Kidney (tissue), 14 donors: Measurements from ENCODE around the gene VILL. TPM values are rescaled to one million over a fixed set of nuclear protein-coding genes. Genes with fewer than 3 reads are reported as not detected.

ENCODE experiments used
- DNase-seq, 5 donors: peaks; one replicate each; pipeline ENCODE4 v3.0.0-alpha.2; 2013 to 2020
- FAIRE-seq: peaks from 2 replicates; lab custom pipeline; 2012; peaks lifted over from hg19 to GRCh38; lab: Jason Lieb, UNC
- H3K27ac ChIP-seq, 2 donors: one replicate each; pipeline ENCODE4 v1.7.0; 2013; ENCODE audit warnings: low read depth in 2 of 2, low read length in 2 of 2, inconsistent platforms in 1 of 2
- H3K27me3 ChIP-seq: one replicate; pipeline ENCODE4 v1.7.1; 2013; ENCODE audit warnings: low read length, inconsistent platforms; ENCODE audit not compliant: control insufficient read depth, insufficient read depth
- H3K36me3 ChIP-seq, 3 donors: one replicate each; pipeline versions ENCODE4 v1.7.0 to v1.7.1; 2013; ENCODE audit warnings: low read length in 3 of 3, control low read depth in 1 of 3, inconsistent platforms in 1 of 3; ENCODE audit not compliant: insufficient read depth in 3 of 3, control insufficient read depth in 2 of 3
- H3K4me1 ChIP-seq, 3 donors: one replicate each; pipeline versions ENCODE4 v1.7.0 to v1.7.1; 2013; ENCODE audit warnings: low read length in 3 of 3, inconsistent platforms in 1 of 3, low read depth in 1 of 3; ENCODE audit not compliant: control insufficient read depth in 2 of 3, insufficient read depth in 2 of 3
- H3K4me3 ChIP-seq, 3 donors: one replicate each; pipeline versions ENCODE4 v1.7.0 to v1.8.1; 2013; ENCODE audit warnings: low read length in 3 of 3, control low read depth in 1 of 3, inconsistent platforms in 1 of 3
- H3K9ac ChIP-seq, 3 donors: one replicate each; pipeline versions ENCODE4 v1.7.0 to v1.7.1; 2013; ENCODE audit warnings: low read length in 3 of 3, control low read depth in 1 of 3, inconsistent platforms in 1 of 3
- H3K9me3 ChIP-seq, 3 donors: one replicate each; pipeline versions ENCODE4 v1.7.0 to v1.7.1; 2013; ENCODE audit warnings: low read length in 3 of 3, control low read depth in 1 of 3, inconsistent platforms in 1 of 3; ENCODE audit not compliant: control insufficient read depth in 2 of 3, insufficient read depth in 1 of 3
- intact Hi-C: fragments of 100-400 bp; cut with DNase I; formaldehyde crosslinking; loops from one replicate; pipeline ENCODE4 v1.11.1; 2022
- polyA plus RNA-seq: library from polyadenylated mRNA; stranded (reverse); fragments of 350-450 nt; fragmentation: Illumina TruSeq; extraction: RNeasy Lipid Tissue Mini Kit (QIAGEN cat#74804); gene quantifications from one replicate; pipeline ENCODE4 v1.2.3, GENCODE V29; 2014; ENCODE audit warnings: low read depth, low replicate concordance; ENCODE audit not compliant: insufficient read depth
- total RNA-seq: library from RNA; stranded (reverse); fragmentation: NEBNext Ultra II Directional; extraction: Animal tissue kit (Norgen Biotek cat#: 25700); gene quantifications from one replicate; pipeline ENCODE4 v1.2.1, GENCODE V29; 2021
- TF ChIP-seq, protein P1 (sequence below): IDR thresholded peaks from 3 replicates; pipeline ENCODE4 v1.5.1; 2012; ENCODE audit warnings: mild to moderate bottlenecking, moderate library complexity, borderline replicate concordance; ENCODE audit not compliant: insufficient read depth; ENCODE audit errors: extremely low read depth
- donor health status: control.
- donor health status: control.
- donor health status: control.
- donor health status: control.
- donor health status: control.
- donor health status: DM: yes; HTN: yes; CAD: no.
- donor health status: Normal renal cell carcinoma (clear cell type).

The VILL gene
- total and polyA plus RNA-seq, 2 donors from 2014 or later = 7.4 to 7.6 TPM

DNA sequence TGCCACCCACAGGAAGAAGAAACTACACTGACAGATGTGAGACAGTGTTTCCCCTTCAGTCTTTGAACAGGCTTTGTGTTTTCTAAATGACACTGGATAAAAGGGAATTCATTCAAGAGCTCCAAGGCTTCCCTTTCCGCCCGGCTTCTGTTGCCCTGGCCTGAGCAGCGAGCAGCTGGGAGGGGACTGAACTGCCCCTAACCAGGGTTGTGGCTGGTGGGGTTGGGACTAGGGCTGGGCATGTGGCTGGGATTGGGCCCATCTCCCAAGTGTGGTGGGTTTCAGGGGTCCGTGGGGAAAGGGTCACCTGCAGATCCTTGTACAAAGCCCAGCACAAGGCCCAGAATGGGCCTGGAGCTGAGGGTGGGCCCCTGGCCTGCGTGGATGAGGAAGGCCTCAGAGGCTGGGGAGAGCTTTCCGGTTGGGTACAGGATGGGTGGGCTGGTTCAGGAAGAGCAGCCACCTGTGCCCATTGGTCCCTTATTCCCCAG is 10.4 kb downstream of the VILL start:
- Histone ChIP-seq H3K36me3 (peaks cover 0 to 3% (median 3%) of the 10 kb centered on the region in 3 donors), H3K27ac (no peak overlapping the region), H3K27me3 (no peaks in the 10 kb centered on the region), H3K4me3 (no peak overlapping the region), H3K4me1 (peaks cover 0 to 27% (median 7%) of the 10 kb centered on the region in 3 donors), H3K9me3 (no peaks in the 10 kb centered on the region), H3K9ac (no peak overlapping the region)
- TF ChIP-seq, protein P1, sequence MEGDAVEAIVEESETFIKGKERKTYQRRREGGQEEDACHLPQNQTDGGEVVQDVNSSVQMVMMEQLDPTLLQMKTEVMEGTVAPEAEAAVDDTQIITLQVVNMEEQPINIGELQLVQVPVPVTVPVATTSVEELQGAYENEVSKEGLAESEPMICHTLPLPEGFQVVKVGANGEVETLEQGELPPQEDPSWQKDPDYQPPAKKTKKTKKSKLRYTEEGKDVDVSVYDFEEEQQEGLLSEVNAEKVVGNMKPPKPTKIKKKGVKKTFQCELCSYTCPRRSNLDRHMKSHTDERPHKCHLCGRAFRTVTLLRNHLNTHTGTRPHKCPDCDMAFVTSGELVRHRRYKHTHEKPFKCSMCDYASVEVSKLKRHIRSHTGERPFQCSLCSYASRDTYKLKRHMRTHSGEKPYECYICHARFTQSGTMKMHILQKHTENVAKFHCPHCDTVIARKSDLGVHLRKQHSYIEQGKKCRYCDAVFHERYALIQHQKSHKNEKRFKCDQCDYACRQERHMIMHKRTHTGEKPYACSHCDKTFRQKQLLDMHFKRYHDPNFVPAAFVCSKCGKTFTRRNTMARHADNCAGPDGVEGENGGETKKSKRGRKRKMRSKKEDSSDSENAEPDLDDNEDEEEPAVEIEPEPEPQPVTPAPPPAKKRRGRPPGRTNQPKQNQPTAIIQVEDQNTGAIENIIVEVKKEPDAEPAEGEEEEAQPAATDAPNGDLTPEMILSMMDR = no peak
- intact Hi-C loops = no loop called here
- DNase-seq = peak in 2 of 5 donors; percentile 45 to 60
- no peak for FAIRE-seq

DNA sequence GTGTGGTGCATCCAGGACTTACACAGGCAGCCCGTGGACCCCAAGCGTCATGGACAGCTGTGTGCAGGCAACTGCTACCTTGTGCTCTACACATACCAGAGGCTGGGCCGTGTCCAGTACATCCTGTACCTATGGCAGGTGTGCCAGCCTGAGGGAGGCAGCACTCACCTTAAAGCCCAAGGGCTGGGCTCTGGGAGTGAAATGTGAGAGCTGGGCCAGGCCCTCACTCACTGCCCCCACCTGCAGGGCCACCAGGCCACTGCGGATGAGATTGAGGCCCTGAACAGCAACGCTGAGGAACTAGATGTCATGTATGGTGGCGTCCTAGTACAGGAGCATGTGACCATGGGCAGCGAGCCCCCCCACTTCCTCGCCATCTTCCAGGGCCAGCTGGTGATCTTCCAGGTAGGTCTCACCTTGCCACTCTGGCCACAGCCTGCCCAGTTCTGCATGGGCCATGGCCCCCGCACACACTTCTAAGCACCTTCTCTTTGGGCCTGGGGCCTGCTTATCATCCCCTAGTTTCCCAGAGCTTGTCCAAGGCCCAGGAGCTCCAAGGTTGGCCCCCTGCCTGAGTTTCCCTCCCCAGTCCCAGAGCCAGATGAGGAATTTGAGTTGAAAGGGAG is 11.0 kb downstream of the VILL start:
- Histone ChIP-seq H3K4me3 (no peak overlapping the region), H3K36me3 (peaks cover 0 to 3% (median 3%) of the 10 kb centered on the region in 3 donors), H3K9ac (no peak overlapping the region), H3K4me1 (peaks cover 0 to 27% (median 7%) of the 10 kb centered on the region in 3 donors), H3K27ac (no peak overlapping the region), H3K27me3 (no peaks in the 10 kb centered on the region), H3K9me3 (no peaks in the 10 kb centered on the region)
- no peak for FAIRE-seq
- intact Hi-C loops = no loop called here
- TF ChIP-seq, protein P1 = no peak
- peak in 2 of 5 donors; percentile 49 to 63 for DNase-seq

DNA sequence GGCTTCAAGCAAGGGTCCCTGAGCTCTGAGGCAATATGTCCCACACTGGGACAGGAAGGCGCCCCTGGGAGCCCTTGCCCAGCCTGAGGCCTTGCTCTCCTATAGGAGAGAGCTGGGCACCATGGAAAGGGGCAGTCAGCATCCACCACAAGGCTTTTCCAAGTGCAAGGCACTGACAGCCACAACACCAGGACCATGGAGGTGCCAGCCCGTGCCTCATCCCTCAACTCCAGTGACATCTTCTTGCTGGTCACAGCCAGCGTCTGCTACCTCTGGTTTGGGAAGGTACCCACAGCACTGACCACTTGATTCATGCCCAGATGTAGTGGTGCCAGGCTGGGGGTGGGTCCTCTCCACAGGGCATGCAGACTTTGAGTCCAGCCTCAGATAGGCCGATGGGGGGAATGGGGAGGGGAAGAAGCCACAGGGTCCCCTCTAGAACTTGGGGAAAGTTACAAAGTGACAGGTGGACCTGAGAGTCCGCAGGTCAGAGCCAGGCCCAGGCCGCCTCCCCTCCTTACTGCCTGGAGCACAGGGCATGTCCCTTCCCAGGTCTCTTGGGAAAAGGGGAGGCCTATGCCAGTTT is 11.8 kb downstream of the VILL start:
- H3K27me3 ChIP-seq = no peaks in the 10 kb centered on the region
- no peak overlapping the region for H3K27ac ChIP-seq
- TF ChIP-seq, protein P1 = no peak
- no peak overlapping the region for H3K4me3 ChIP-seq
- no peak for FAIRE-seq
- H3K4me1 ChIP-seq = peaks cover 0 to 20% (median 7%) of the 10 kb centered on the region in 3 donors
- H3K9me3 ChIP-seq = no peaks in the 10 kb centered on the region
- peak in 2 of 5 donors; percentile 37 to 59 for DNase-seq
- H3K9ac ChIP-seq = no peak overlapping the region
- H3K36me3 ChIP-seq = peaks cover 0 to 3% (median 3%) of the 10 kb centered on the region in 3 donors
- intact Hi-C loops = no loop called here
